ENCODE data around the gene NRP1.

Gene NRP1

GRCh38 chr10:33307835-33308234 is 26.6 kb downstream of the NRP1 start:
- no peaks in the 10 kb centered on the region for H3K4me1 ChIP-seq (ENCODE audit: control insufficient read depth in 1 of 2, insufficient read depth in 2 of 2, low read length in 2 of 2)
- H2BK120ac ChIP-seq (ENCODE audit: insufficient read depth, low read length, poor library complexity): no peak overlapping the region
- no peaks in the 10 kb centered on the region for H3K27me3 ChIP-seq (ENCODE audit: insufficient read depth, low read length)
- H3K79me2 ChIP-seq (ENCODE audit: control insufficient read depth, insufficient read depth, low read length, poor library complexity): peaks cover 2% of the 10 kb centered on the region
- no peak overlapping the region for H3K18ac ChIP-seq (ENCODE audit: low read length)
- no peak overlapping the region for H3K27ac ChIP-seq (ENCODE audit: low read depth, low read length)
- H2BK12ac ChIP-seq (ENCODE audit: low read length): no peak overlapping the region
- H4K12ac ChIP-seq (ENCODE audit: low read depth, low read length): no peak overlapping the region
- no peak overlapping the region for H2AK5ac ChIP-seq (ENCODE audit: low read length)
- no peaks in the 10 kb centered on the region for H3K9me3 ChIP-seq (ENCODE audit: insufficient read depth, low read depth, low read length)
- H3K4me3 ChIP-seq (ENCODE audit: low read depth, low read length): no peak overlapping the region
- no peak for DNase-seq
- H2BK5ac ChIP-seq (ENCODE audit: low read depth, low read length, poor library complexity): no peak overlapping the region
- H2AFZ ChIP-seq (ENCODE audit: insufficient read depth, low read length, poor library complexity): no peak overlapping the region
- no CpG with 5 or more reads among the region's 5 CpGs for WGBS (ENCODE audit: extremely low coverage, insufficient coverage, insufficient read length)
- H3K9ac ChIP-seq (ENCODE audit: low read length): no peak overlapping the region
- H3K4ac ChIP-seq (ENCODE audit: low read depth, low read length): no peak overlapping the region
- H3K4me2 ChIP-seq (ENCODE audit: low read length): no peak overlapping the region
- H3K14ac ChIP-seq (ENCODE audit: low read length): no peak overlapping the region
- no peak overlapping the region for H4K8ac ChIP-seq (ENCODE audit: low read depth, low read length)
- no peaks in the 10 kb centered on the region for H3K79me1 ChIP-seq (ENCODE audit: low read length)
- H4K91ac ChIP-seq (ENCODE audit: low read depth, low read length): no peak overlapping the region
- peaks cover 3 to 9% of the 10 kb centered on the region in 2 experiments for H3K36me3 ChIP-seq (ENCODE audit: control insufficient read depth in 1 of 2, insufficient read depth in 2 of 2, low read length in 2 of 2)
- no peak overlapping the region for H3K23ac ChIP-seq (ENCODE audit: low read length)

DNA sequence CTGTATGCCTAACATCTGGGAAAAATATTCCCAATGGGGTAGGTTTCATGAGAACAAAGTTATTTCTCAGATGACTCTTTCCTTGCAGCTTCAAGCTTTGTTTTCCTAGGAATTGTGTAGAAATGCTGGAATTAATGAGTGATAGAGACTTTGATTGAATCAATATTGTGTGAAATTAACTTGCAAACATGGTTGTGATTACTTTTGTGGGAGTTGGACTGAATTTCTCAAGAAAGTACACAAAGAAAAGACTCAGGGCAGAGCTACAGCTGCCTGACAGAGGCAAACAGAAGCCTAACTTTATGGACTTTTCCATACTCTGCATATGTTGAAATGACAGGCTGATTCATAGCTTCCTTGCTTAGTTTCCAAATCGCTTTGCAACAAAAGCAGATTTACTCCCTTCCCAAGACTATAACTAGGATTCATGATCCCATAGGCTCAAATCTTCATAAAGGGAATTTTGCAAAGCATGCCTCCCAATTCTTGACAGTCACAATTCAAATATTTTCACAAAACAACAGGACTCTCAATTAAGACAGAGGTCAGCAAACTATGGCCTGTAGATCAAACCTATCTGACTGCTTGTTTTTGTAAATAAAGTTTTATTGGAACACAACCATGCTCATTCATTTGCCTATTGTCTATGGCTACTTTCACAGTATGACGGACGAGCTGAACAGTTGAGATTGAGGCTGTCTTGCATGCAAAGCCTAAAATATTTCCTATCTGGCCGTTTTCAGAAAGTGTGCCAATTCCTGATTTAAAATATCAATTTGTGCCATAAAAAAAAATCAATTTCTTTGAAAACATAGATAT is 27.6 kb downstream of the NRP1 start:
- no peak overlapping the region for H3K4me2 ChIP-seq (ENCODE audit: low read length)
- H3K4ac ChIP-seq (ENCODE audit: low read depth, low read length): no peak overlapping the region
- H2BK5ac ChIP-seq (ENCODE audit: low read depth, low read length, poor library complexity): no peak overlapping the region
- no peak overlapping the region for H3K18ac ChIP-seq (ENCODE audit: low read length)
- no peak overlapping the region for H3K9ac ChIP-seq (ENCODE audit: low read length)
- no CpG with 5 or more reads among the region's 4 CpGs for WGBS (ENCODE audit: extremely low coverage, insufficient coverage, insufficient read length)
- H2AFZ ChIP-seq (ENCODE audit: insufficient read depth, low read length, poor library complexity): no peak overlapping the region
- no peaks in the 10 kb centered on the region for H3K4me1 ChIP-seq (ENCODE audit: control insufficient read depth in 1 of 2, insufficient read depth in 2 of 2, low read length in 2 of 2)
- H4K12ac ChIP-seq (ENCODE audit: low read depth, low read length): no peak overlapping the region
- H3K27ac ChIP-seq (ENCODE audit: low read depth, low read length): no peak overlapping the region
- H3K14ac ChIP-seq (ENCODE audit: low read length): no peak overlapping the region
- H4K91ac ChIP-seq (ENCODE audit: low read depth, low read length): no peak overlapping the region
- peaks cover 3 to 9% of the 10 kb centered on the region in 2 experiments for H3K36me3 ChIP-seq (ENCODE audit: control insufficient read depth in 1 of 2, insufficient read depth in 2 of 2, low read length in 2 of 2)
- H3K79me2 ChIP-seq (ENCODE audit: control insufficient read depth, insufficient read depth, low read length, poor library complexity): peaks cover 2% of the 10 kb centered on the region
- no peaks in the 10 kb centered on the region for H3K79me1 ChIP-seq (ENCODE audit: low read length)
- no peak overlapping the region for H3K4me3 ChIP-seq (ENCODE audit: low read depth, low read length)
- H4K8ac ChIP-seq (ENCODE audit: low read depth, low read length): no peak overlapping the region
- H2AK5ac ChIP-seq (ENCODE audit: low read length): no peak overlapping the region
- no peak overlapping the region for H2BK12ac ChIP-seq (ENCODE audit: low read length)
- no peaks in the 10 kb centered on the region for H3K27me3 ChIP-seq (ENCODE audit: insufficient read depth, low read length)
- DNase-seq: no peak
- no peak overlapping the region for H3K23ac ChIP-seq (ENCODE audit: low read length)
- no peaks in the 10 kb centered on the region for H3K9me3 ChIP-seq (ENCODE audit: insufficient read depth, low read depth, low read length)
- no peak overlapping the region for H2BK120ac ChIP-seq (ENCODE audit: insufficient read depth, low read length, poor library complexity)

DNA sequence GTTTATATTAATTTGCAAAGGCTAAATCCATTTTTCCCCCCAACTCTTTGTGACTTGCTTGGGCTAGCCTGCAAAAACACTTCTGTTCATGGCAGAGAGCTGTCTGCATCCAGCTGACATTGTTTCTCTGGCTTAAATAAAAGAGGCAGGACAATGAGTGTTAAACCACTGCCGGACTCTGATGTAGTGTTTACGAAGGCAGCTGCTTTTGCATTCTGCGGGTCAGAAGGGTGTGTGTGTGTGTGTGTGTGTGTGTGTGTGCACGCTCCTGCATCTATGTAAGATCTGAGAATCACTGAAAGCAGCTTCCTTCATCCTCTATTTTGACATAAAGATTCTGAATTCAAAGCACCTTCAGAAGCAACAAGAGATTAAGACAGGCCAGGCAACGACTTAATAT is 28.3 kb downstream of the NRP1 start:
- H4K8ac ChIP-seq (ENCODE audit: low read depth, low read length): no peak overlapping the region
- no peak overlapping the region for H2AFZ ChIP-seq (ENCODE audit: insufficient read depth, low read length, poor library complexity)
- no peaks in the 10 kb centered on the region for H3K27me3 ChIP-seq (ENCODE audit: insufficient read depth, low read length)
- no peak overlapping the region for H2BK120ac ChIP-seq (ENCODE audit: insufficient read depth, low read length, poor library complexity)
- H3K4ac ChIP-seq (ENCODE audit: low read depth, low read length): no peak overlapping the region
- H3K18ac ChIP-seq (ENCODE audit: low read length): no peak overlapping the region
- no peak overlapping the region for H3K4me3 ChIP-seq (ENCODE audit: low read depth, low read length)
- no peak overlapping the region for H3K23ac ChIP-seq (ENCODE audit: low read length)
- H2BK5ac ChIP-seq (ENCODE audit: low read depth, low read length, poor library complexity): no peak overlapping the region
- H3K9me3 ChIP-seq (ENCODE audit: insufficient read depth, low read depth, low read length): no peaks in the 10 kb centered on the region
- no peak overlapping the region for H2BK12ac ChIP-seq (ENCODE audit: low read length)
- WGBS (ENCODE audit: extremely low coverage, insufficient coverage, insufficient read length): no CpG with 5 or more reads among the region's 5 CpGs
- H3K79me2 ChIP-seq (ENCODE audit: control insufficient read depth, insufficient read depth, low read length, poor library complexity): peaks cover 2% of the 10 kb centered on the region
- no peak overlapping the region for H3K9ac ChIP-seq (ENCODE audit: low read length)
- no peak overlapping the region for H3K4me2 ChIP-seq (ENCODE audit: low read length)
- H3K36me3 ChIP-seq (ENCODE audit: control insufficient read depth in 1 of 2, insufficient read depth in 2 of 2, low read length in 2 of 2): peaks cover 3 to 6% of the 10 kb centered on the region in 2 experiments
- H3K79me1 ChIP-seq (ENCODE audit: low read length): no peaks in the 10 kb centered on the region
- H2AK5ac ChIP-seq (ENCODE audit: low read length): no peak overlapping the region
- no peaks in the 10 kb centered on the region for H3K4me1 ChIP-seq (ENCODE audit: control insufficient read depth in 1 of 2, insufficient read depth in 2 of 2, low read length in 2 of 2)
- no peak overlapping the region for H3K27ac ChIP-seq (ENCODE audit: low read depth, low read length)
- H4K12ac ChIP-seq (ENCODE audit: low read depth, low read length): no peak overlapping the region
- H3K14ac ChIP-seq (ENCODE audit: low read length): no peak overlapping the region
- no peak for DNase-seq
- H4K91ac ChIP-seq (ENCODE audit: low read depth, low read length): no peak overlapping the region

GRCh38 chr10:33304423-33305225 is 29.8 kb downstream of the NRP1 start:
- Histone ChIP-seq H2AK5ac (ENCODE audit: low read length) (no peak overlapping the region), H3K79me2 (ENCODE audit: control insufficient read depth, insufficient read depth, low read length, poor library complexity) (no peaks in the 10 kb centered on the region), H4K8ac (ENCODE audit: low read depth, low read length) (no peak overlapping the region), H3K9me3 (ENCODE audit: insufficient read depth, low read depth, low read length) (no peaks in the 10 kb centered on the region), H2BK12ac (ENCODE audit: low read length) (no peak overlapping the region), H3K9ac (ENCODE audit: low read length) (no peak overlapping the region), H2AFZ (ENCODE audit: insufficient read depth, low read length, poor library complexity) (no peak overlapping the region), H3K4me1 (ENCODE audit: control insufficient read depth in 1 of 2, insufficient read depth in 2 of 2, low read length in 2 of 2) (no peaks in the 10 kb centered on the region), H3K79me1 (ENCODE audit: low read length) (no peaks in the 10 kb centered on the region), H2BK5ac (ENCODE audit: low read depth, low read length, poor library complexity) (no peak overlapping the region), H2BK120ac (ENCODE audit: insufficient read depth, low read length, poor library complexity) (no peak overlapping the region), H3K36me3 (ENCODE audit: control insufficient read depth in 1 of 2, insufficient read depth in 2 of 2, low read length in 2 of 2) (peaks cover 0 to 5% of the 10 kb centered on the region in 2 experiments), H3K14ac (ENCODE audit: low read length) (no peak overlapping the region), H3K4me3 (ENCODE audit: low read depth, low read length) (no peak overlapping the region), H3K4me2 (ENCODE audit: low read length) (no peak overlapping the region), H3K4ac (ENCODE audit: low read depth, low read length) (no peak overlapping the region), H3K23ac (ENCODE audit: low read length) (no peak overlapping the region), H3K18ac (ENCODE audit: low read length) (no peak overlapping the region), H3K27ac (ENCODE audit: low read depth, low read length) (no peak overlapping the region), H4K91ac (ENCODE audit: low read depth, low read length) (no peak overlapping the region), H4K12ac (ENCODE audit: low read depth, low read length) (no peak overlapping the region), H3K27me3 (ENCODE audit: insufficient read depth, low read length) (no peaks in the 10 kb centered on the region)
- no CpG with 5 or more reads among the region's 6 CpGs for WGBS (ENCODE audit: extremely low coverage, insufficient coverage, insufficient read length)
- DNase-seq: no peak
